A673 (cell line): Measurements from ENCODE around the gene PLCG2.

Experiments
- CTCF ChIP-seq: fragments of 300-800, 200-600 bp; sonication (generic); conservative IDR thresholded peaks from 2 replicates; pipeline ENCODE4 v1.5.1; 2017; ENCODE audit warnings: low read depth, mild to moderate bottlenecking, antibody characterized with exemption, low read length, moderate library complexity, mixed read lengths
- EZH2 ChIP-seq: fragments of 200-600 bp; sonication (generic); IDR thresholded peaks from 2 replicates; pipeline ENCODE4 v1.6.1; 2017; ENCODE audit warnings: borderline replicate concordance, low read depth, mild to moderate bottlenecking, mixed read lengths, antibody characterized with exemption, low read length; ENCODE audit not compliant: poor library complexity, severe bottlenecking

DNA sequence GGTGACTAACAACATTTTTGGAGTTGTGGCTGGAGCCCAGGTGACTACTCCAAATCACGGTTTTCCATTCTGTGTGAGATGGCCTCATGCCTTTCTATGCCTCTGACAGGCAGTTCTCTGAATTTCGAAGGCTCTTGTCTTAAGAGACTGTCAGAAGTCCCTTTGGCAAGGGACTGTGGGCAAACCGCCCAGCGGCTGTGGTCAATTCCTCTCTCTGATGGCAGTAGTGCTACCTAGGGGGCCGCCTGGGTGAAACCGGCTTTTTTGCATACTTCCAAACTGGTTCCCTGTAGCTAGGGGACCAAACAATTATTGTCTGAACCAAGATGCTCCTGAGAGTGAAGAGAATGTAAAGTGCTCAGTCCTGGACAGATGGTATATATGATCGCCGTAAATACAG, 145.9 kb downstream of the PLCG2 start:
- TF ChIP-seq CTCF (no peak), EZH2 (no peak)
